NAMALWA (cell line): ENCODE data around the gene ARGLU1.

Source experiments
- DNase-seq: peaks from one replicate; pipeline ENCODE4 v3.0.0-alpha.2; 2015; ENCODE audit warnings: low spot score

The ARGLU1 gene

DNA sequence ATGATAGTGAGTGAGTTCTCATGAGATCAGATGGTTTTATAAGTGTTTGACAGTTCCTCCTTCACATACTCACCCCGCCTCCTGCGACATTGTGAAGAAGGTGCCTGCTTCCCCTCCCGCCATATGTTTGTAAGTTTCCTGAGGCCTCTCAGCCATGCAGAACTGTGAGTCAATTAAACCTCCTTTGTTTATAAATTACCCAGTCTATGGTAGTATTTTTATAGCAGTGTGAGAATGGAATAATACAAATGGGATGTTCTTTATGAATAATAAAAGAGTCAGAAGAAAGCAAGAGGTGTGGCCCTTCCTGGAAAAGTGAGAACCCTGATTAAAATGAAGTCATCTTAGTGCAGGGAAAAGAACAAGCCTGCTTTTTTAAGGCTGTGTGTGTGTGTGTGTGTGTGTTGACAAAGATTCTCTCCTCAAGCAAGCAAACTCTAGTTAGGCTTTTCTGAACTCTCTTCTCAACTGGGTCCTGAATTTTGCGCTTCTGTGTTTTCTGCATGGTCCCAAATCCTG is 18.8 kb upstream of the ARGLU1 start:
- DNase-seq, result no peak

GRCh38 chr13:106581225-106581624 is 13.3 kb upstream of the ARGLU1 start:
- DNase-seq, result no peak

- no peak for DNase-seq
Observed at GRCh38 chr13:106575896-106576295, 8.0 kb upstream of the ARGLU1 start.

DNA sequence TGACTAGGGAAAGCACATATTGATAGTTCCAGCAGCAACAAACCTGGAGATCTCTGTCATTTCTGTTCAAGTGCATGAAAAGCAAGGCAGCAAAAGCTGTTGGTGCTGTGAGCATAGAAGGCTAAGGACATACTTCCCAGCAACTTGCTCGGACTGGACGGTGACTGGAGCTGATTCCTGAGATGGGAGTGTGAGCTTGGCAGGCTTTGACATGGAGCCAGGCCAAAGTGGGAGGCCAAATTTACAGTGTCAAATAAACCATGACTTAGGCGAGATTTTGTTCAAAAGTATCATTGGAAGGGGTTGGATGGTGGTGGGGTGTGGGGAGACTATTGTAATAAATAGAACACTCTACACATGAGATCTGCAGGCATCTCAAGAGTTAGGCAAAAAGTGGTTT is 5.9 kb upstream of the ARGLU1 start:
- DNase-seq, result no peak

DNA sequence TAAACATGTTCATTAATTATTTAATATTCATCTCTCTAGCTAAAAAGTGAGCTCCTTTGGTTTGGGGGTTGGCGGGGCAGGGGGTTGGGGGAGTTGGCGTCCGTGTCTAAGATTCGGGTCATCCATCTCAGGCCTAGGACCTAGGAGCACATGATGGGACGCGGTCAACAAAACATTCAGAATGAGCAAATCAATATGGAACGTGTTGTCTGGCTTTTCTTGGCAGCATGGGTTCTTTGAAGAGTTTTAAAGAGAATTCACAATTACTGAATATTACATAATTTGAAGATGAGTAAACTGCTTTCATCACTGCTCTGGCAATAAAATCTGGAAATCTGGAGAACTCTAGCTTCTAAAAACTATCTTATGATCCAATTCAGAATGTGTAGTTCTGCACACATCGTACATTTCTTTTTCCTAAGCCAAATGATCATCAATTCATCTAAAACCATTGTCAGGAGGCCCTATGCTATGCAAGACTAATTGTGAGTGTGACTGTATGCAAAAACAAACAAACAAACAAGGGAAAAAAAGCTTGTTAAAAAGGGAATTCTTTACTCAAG is 5.4 kb upstream of the ARGLU1 start:
- DNase-seq, result no peak

- DNase-seq, result peak; percentile 83
Observed at GRCh38 chr13:106570299-106570852, 2.4 kb upstream of the ARGLU1 start.

DNA sequence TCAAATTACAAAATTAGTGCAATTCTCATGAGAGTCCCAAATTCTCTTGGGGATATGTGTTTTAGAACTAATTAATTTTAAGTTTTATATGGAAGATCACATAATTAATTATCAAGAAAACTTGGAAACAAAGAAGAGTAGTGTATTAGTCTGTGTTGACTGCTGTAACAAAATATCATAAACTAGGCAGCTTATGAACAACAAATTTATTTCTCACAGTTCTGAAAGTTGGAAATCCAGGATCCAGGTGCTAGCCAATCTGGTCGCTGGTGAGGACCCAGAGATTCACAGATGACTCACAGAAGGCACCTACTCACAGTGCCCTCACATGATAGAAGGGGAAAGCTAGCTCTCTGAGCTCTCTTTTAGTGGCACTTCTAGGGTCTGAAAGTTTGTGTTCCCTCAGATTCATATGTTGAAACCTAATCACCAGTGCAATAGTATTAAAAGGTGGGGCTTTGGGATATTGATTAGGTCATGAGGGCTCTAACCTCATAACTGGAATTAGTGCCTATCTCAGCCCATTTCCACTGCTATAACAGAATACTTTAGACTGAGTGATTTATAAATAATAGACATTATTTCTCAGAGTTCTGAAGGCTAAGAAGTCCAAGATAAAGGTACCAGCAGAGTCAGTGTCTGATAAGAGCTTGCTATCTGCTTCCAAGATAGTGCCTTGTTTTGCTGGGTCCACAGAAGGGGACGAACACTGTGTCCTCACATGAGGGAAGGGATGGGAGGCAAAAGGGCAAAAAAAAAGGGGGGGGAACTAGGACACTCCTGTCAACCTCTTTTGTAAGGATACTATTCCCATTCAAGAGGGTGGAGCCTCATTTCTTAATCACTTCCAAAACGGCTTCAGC is 1.5 kb upstream of the ARGLU1 start:
- no peak for DNase-seq

DNA sequence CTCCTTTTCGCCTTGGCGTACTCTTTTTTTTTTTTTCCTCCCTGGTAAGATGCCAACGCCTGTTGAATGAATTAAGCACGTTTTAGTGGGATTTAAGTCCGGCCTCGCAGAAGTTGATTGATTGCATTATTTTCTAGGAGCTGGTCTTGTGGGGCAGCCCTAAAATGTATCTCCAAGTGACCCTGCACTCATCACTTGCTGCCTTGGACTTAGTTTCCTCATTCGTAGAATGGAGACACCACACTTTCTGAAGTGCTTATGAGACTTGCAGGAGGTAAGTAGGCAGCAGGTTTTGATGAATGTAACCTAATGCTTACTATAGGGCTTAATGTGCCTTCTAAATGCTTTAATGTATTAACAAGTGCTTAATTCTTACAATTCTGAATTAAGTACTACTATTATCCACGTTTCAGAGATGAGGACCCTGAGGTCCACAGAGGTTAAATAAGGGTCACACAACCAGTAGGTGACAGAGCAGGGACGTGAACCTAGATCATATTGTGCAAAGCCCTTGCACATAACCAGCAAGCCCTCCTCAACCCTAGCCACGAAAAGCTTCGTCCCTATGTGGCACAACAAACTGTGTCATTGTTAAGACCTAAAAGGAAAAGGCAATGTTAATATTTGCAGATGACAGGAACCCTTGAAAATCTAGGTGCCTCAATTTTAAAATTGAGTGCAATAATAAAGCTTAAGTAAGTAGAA is 514 bp upstream of the ARGLU1 start:
- DNase-seq, result no peak

GRCh38 chr13:106566641-106567473 is 1.1 kb downstream of the ARGLU1 start:
- peak; percentile 79 for DNase-seq

- DNase-seq, result peak; percentile 25
Observed at GRCh38 chr13:106565127-106565775, 2.7 kb downstream of the ARGLU1 start.

DNA sequence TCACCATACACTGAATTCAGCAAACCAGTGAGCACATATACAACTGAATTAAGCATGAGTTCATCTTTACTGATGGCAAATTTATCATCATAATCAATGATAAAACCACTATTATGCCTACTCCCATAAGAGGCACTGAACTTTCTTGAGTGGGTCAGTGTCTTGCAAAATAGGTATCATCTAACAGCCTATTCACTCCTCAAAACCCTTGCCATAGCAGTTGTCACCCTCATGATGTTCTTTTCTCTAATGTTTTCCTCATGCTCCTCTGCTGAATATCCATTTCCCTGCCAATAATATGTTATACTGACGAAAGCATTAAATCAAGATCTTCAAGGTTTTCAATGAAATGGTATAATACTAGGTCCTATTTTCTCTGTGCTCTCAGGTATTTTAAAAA is 5.6 kb downstream of the ARGLU1 start:
- no peak for DNase-seq

- DNase-seq, result no peak
Observed at GRCh38 chr13:106561551-106562170, 6.3 kb downstream of the ARGLU1 start.

- no peak for DNase-seq
Observed at GRCh38 chr13:106560821-106561220, 7.1 kb downstream of the ARGLU1 start.

DNA sequence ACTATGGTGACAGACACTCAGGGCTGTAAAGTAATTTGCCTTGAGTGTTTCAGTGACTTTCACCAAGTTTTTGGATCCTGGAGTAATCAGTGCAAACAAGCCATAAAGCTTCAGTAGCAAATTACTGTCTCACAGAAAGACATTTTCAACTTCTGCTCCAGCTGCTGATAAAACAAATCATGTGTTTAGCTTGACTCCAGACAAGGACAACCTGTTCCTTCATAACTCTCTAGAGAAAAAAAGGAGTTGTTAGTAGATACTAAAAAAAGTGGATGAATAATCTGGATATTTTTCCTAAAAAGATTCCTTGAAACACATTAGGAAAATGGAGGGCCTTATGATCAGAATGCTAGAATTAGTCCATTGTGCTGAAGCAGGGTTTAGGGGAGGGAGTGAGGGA is 9.4 kb downstream of the ARGLU1 start:
- DNase-seq, result no peak

GRCh38 chr13:106555631-106556328 is 12.2 kb downstream of the ARGLU1 start:
- DNase-seq, result no peak

GRCh38 chr13:106551751-106552150 is 16.2 kb downstream of the ARGLU1 start:
- DNase-seq, result no peak

DNA sequence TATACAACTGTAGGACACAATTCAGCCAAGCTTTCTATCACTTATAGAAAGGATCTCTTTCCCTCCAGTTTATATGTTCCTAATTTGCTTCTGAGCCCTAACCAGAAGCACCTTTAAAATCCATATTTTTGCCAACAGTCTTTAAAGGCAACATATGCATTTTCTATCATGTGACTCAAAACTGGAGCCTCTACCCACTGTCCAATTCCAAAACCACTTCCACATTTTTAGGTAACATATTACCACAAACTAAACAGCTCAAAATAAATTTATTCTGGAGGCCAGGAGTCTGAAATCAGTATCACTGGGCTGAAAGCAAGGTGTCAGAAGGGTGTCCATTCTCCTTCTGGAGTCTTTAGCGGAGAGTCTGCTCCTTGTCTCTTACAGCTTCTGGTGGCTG is 16.6 kb downstream of the ARGLU1 start:
- DNase-seq, result no peak

- DNase-seq, result no peak
Observed at GRCh38 chr13:106550570-106551135, 17.3 kb downstream of the ARGLU1 start.

DNA sequence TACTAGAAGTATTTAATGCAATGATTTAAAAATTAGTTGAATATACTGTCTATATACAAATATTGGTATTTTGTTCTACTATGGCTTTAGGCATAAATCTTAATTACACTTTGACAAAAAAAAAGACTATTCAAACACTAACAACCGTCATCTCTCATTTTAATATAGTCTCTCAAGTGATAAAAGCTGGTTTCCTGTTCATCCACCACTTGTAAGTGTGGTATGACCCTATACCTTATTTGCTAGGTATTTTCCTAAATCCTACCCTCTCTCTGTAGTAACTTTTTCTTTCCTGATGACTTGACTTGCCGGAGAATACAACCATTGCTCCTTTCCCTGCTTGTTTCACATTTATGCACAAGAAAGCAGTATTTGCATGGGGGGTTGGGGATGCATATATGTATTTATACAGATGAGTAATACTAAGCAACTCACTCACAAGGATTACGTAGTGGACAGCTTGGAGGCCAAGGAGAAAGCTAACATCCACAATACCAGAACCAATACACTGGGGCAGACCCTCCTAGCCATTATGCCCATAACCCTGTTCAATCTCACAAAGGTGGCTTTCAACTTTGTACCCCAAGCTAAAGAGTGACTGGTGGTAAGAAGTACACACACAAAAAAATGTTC is 19.8 kb downstream of the ARGLU1 start:
- no peak for DNase-seq
